DND-41 (cell line): ENCODE data around the gene LIM2.

Experiments used
- ATAC-seq: fragments of 200-7000 bp; cut with Tn5 transposase; 3 replicates; pipeline ENCODE4 v1.9.1; 2021; ENCODE audit warnings: low read depth; ENCODE audit not compliant: insufficient read depth
- DNase-seq: peaks from one replicate; pipeline ENCODE4 v3.0.0-alpha.2; 2020
- H2AFZ ChIP-seq: 2 replicates; pipeline ENCODE4 v1.6.0; 2012; ENCODE audit warnings: low read depth, low read length
- H3K27ac ChIP-seq: 2 replicates; pipeline ENCODE4 v1.5.1; 2012; ENCODE audit warnings: low read length, inconsistent platforms
- H3K27me3 ChIP-seq: fragments of 200-600 bp; sonication (generic); 2 replicates; pipeline ENCODE4 v1.6.0; 2012; ENCODE audit warnings: low read length, mild to moderate bottlenecking, inconsistent platforms; ENCODE audit not compliant: insufficient read depth, poor library complexity
- H3K36me3 ChIP-seq: 2 replicates; pipeline ENCODE4 v1.5.1; 2012; ENCODE audit warnings: low read length, inconsistent platforms; ENCODE audit not compliant: insufficient read depth
- H3K4me1 ChIP-seq: 2 replicates; pipeline ENCODE4 v1.5.1; 2012; ENCODE audit warnings: mild to moderate bottlenecking, low read length; ENCODE audit not compliant: insufficient read depth
- H3K4me2 ChIP-seq: 2 replicates; pipeline ENCODE4 v1.6.0; 2012; ENCODE audit warnings: mild to moderate bottlenecking, moderate library complexity, low read length, inconsistent platforms; ENCODE audit not compliant: insufficient read depth
- H3K4me3 ChIP-seq, 2 experiments: fragments of 200-600 bp in 1 of 2; shearing (Covaris generic) in 1 of 2; 2 replicates each; pipeline ENCODE4 v1.5.1; 2012 to 2016; ENCODE audit warnings: inconsistent platforms in 2 of 2, low read length in 2 of 2, mild to moderate bottlenecking in 2 of 2, low read depth in 1 of 2, moderate library complexity in 1 of 2
- H3K79me2 ChIP-seq: 2 replicates; pipeline ENCODE4 v1.6.0; 2012; ENCODE audit warnings: low read length, inconsistent platforms; ENCODE audit not compliant: insufficient read depth
- H3K9ac ChIP-seq: 2 replicates; pipeline ENCODE4 v1.6.0; 2012; ENCODE audit warnings: low read depth, mild to moderate bottlenecking, inconsistent platforms, low read length, moderate library complexity
- H3K9me3 ChIP-seq: 2 replicates; pipeline ENCODE4 v1.5.1; 2012; ENCODE audit warnings: low read length, moderate library complexity, mild to moderate bottlenecking, inconsistent platforms; ENCODE audit not compliant: insufficient read depth, severe bottlenecking
- H4K20me1 ChIP-seq: 2 replicates; pipeline ENCODE4 v1.6.0; 2012; ENCODE audit warnings: low read length; ENCODE audit not compliant: insufficient read depth
- CTCF ChIP-seq: IDR thresholded peaks from 2 replicates; pipeline ENCODE4 v1.5.1; 2012; ENCODE audit warnings: borderline replicate concordance, low read length, moderate library complexity, mild to moderate bottlenecking; ENCODE audit not compliant: poor library complexity, severe bottlenecking; ENCODE audit errors: extremely low read depth
- EZH2 ChIP-seq: IDR thresholded peaks from 3 replicates; pipeline ENCODE4 v1.6.1; 2012; ENCODE audit warnings: borderline replicate concordance, low read depth, mild to moderate bottlenecking, moderate library complexity, low read length, inconsistent platforms; ENCODE audit not compliant: severe bottlenecking

LIM2 gene

DNA sequence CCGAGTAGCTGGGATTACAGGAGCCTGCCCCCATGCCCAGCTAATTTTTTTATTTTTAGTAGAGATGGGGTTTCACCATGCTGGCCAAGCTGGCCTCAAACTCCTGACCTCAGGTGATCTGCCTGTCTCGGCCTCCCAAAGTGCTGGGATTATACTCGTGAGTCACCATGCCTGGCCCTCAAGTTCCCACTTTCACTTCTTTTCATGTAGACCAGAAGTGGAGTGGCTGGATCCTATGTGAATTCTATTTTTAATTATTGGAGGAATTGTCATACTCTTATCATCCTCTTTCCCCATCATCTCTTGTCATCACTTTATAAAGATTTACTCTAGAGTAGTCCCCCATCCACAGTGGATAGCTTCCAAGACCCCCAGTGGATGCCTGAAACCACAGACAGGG, 42.4 kb upstream of the LIM2 start:
- Histone ChIP-seq H3K27me3 (no peaks in the 10 kb centered on the region), H3K9ac (no peak overlapping the region), H2AFZ (no peak overlapping the region), H3K4me2 (no peak overlapping the region), H3K27ac (no peak overlapping the region), H3K36me3 (no peaks in the 10 kb centered on the region), H3K9me3 (no peaks in the 10 kb centered on the region), H3K4me3 (no peak overlapping the region), H3K79me2 (no peaks in the 10 kb centered on the region), H4K20me1 (peaks cover 4% of the 10 kb centered on the region; the same call in 1 of the 2 replicates), H3K4me1 (no peaks in the 10 kb centered on the region)
- DNase-seq (no peak), ATAC-seq (no peak)
- no peak for TF ChIP-seq EZH2
- TF ChIP-seq CTCF: no peak

DNA sequence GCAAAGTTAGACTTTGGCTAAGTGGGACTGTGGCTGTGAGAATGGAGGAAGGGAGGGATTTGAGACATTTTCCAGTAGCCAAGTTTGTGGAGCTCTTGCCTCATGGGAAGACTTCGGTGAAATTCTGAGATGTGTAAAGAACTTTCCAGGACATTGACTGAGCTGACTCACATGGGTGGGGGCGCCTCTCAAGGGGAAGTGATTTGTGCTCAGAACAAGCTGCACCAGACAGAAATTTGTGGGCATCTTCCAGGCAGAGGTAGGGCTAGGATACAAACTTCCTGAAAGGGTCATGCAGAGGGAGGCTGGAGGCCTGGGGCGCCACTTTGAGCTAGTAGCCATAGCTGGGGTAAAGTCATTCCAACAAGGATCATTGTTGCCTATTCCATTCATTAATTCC, 39.4 kb upstream of the LIM2 start:
- no peaks in the 10 kb centered on the region for H3K79me2 ChIP-seq
- H3K4me2 ChIP-seq: no peak overlapping the region

DNA sequence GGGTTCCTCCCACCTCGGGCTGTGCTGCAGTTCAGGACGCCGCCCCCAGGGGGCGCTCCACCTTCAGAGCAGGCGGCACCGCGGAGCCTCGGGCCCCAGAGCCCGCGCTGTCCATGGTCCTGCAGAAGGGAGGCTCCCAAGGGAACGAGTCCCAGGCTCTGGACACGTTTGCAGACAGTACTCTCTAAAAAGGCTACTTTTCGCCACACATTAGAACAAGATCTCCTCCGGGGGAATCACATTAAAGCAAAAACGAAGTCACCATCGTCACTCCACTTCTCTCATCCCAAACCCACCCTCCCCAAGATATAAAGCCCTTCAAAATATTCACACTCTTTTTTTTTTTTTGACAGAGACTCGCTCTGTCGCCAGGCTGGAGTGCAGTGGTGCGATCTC, 34.3 kb upstream of the LIM2 start:
- no peak overlapping the region for H3K4me3 ChIP-seq
- no peaks in the 10 kb centered on the region for H3K36me3 ChIP-seq
- no peaks in the 10 kb centered on the region for H3K79me2 ChIP-seq
- H3K9me3 ChIP-seq: no peaks in the 10 kb centered on the region
- H4K20me1 ChIP-seq: peaks cover 4% of the 10 kb centered on the region; the same call in 1 of the 2 replicates
- no peaks in the 10 kb centered on the region for H3K27me3 ChIP-seq
- H3K27ac ChIP-seq: no peak overlapping the region
- ATAC-seq (peak; percentile 90), DNase-seq (peak; percentile 85)
- TF ChIP-seq CTCF (peak; percentile 99), EZH2 (no peak)
- H3K4me2 ChIP-seq: no peak overlapping the region
- H3K4me1 ChIP-seq: no peaks in the 10 kb centered on the region
- no peak overlapping the region for H3K9ac ChIP-seq
- no peak overlapping the region for H2AFZ ChIP-seq

More for the DNA sequence above, 39.4 kb upstream of the LIM2 start:
- no peak for ATAC-seq
- DNase-seq: no peak
- Histone ChIP-seq H3K4me1 (no peaks in the 10 kb centered on the region), H3K36me3 (no peaks in the 10 kb centered on the region), H3K4me3 (no peak overlapping the region), H3K27ac (no peak overlapping the region), H2AFZ (no peak overlapping the region), H4K20me1 (peaks cover 4% of the 10 kb centered on the region; the same call in 1 of the 2 replicates), H3K27me3 (no peaks in the 10 kb centered on the region), H3K9ac (no peak overlapping the region), H3K9me3 (no peaks in the 10 kb centered on the region)
- no peak for TF ChIP-seq CTCF
- TF ChIP-seq EZH2: no peak
